Glutamatergic neuron (in vitro differentiated cells): ENCODE data around the gene DHX38. TPM values are rescaled to one million over a fixed set of nuclear protein-coding genes. Genes with fewer than 3 reads are reported as not detected.
A peak's percentile ranks its signal among the peaks of the same experiment; 100 is the strongest.

ENCODE experiments used
- DNase-seq: peaks from one replicate; pipeline ENCODE4 v3.0.0; 2022
- H3K27ac Mint-ChIP-seq: one replicate; pipeline ENCODE4 v1.8.0; 2020; ENCODE audit warnings: mild to moderate bottlenecking, mixed read lengths, inconsistent platforms; ENCODE audit not compliant: unreplicated experiment
- H3K27me3 Mint-ChIP-seq: one replicate; pipeline ENCODE4 v1.8.0; 2020; ENCODE audit warnings: mild to moderate bottlenecking, moderate library complexity, mixed read lengths, inconsistent platforms; ENCODE audit not compliant: unreplicated experiment
- H3K36me3 Mint-ChIP-seq: one replicate; pipeline ENCODE4 v1.8.0; 2020; ENCODE audit warnings: mild to moderate bottlenecking, mixed read lengths, inconsistent platforms; ENCODE audit not compliant: unreplicated experiment
- H3K4me1 Mint-ChIP-seq: one replicate; pipeline ENCODE4 v1.8.0; 2020; ENCODE audit warnings: mild to moderate bottlenecking, low read depth, mixed read lengths, inconsistent platforms; ENCODE audit not compliant: unreplicated experiment
- H3K4me3 Mint-ChIP-seq: one replicate; pipeline ENCODE4 v1.8.0; 2020; ENCODE audit warnings: mild to moderate bottlenecking, mixed read lengths, inconsistent platforms; ENCODE audit not compliant: unreplicated experiment
- H3K9me3 Mint-ChIP-seq: one replicate; pipeline ENCODE4 v1.8.0; 2020; ENCODE audit warnings: mild to moderate bottlenecking, moderate library complexity, mixed read lengths, inconsistent platforms; ENCODE audit not compliant: unreplicated experiment
- total RNA-seq: library from RNA; stranded (reverse); fragmentation: NEBNext Ultra II Directional; extraction: Animal tissue kit (Norgen Biotek cat#: 25700); gene quantifications from one replicate; pipeline ENCODE4 v1.2.1, GENCODE V29; 2021; ENCODE audit not compliant: unreplicated experiment
- TF ChIP-seq, protein P1 (sequence below): fragments of 200-600 bp; sonication (generic); IDR thresholded peaks from one replicate; pipeline ENCODE4 v1.5.0; 2021; ENCODE audit not compliant: partially characterized antibody, unreplicated experiment

DHX38 gene
- total RNA-seq, 1 donor from 2014 or later: 86.5 TPM

- no peak for DNase-seq
- TF ChIP-seq, protein P1, sequence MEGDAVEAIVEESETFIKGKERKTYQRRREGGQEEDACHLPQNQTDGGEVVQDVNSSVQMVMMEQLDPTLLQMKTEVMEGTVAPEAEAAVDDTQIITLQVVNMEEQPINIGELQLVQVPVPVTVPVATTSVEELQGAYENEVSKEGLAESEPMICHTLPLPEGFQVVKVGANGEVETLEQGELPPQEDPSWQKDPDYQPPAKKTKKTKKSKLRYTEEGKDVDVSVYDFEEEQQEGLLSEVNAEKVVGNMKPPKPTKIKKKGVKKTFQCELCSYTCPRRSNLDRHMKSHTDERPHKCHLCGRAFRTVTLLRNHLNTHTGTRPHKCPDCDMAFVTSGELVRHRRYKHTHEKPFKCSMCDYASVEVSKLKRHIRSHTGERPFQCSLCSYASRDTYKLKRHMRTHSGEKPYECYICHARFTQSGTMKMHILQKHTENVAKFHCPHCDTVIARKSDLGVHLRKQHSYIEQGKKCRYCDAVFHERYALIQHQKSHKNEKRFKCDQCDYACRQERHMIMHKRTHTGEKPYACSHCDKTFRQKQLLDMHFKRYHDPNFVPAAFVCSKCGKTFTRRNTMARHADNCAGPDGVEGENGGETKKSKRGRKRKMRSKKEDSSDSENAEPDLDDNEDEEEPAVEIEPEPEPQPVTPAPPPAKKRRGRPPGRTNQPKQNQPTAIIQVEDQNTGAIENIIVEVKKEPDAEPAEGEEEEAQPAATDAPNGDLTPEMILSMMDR: no peak
- Mint-ChIP-seq H3K9me3 (peaks cover 4% of the 10 kb centered on the region), H3K27me3 (no peaks in the 10 kb centered on the region), H3K4me3 (no peak overlapping the region), H3K27ac (peak overlapping the region; percentile 48), H3K4me1 (peaks cover 19% of the 10 kb centered on the region), H3K36me3 (peaks cover 15% of the 10 kb centered on the region)
Observed at GRCh38 chr16:72159801-72160200, 66.2 kb downstream of the DHX38 start.

GRCh38 chr16:72162105-72162692 lies 68.6 kb downstream of the DHX38 start:
- peaks cover 19% of the 10 kb centered on the region for H3K4me1 Mint-ChIP-seq
- TF ChIP-seq, protein P1: no peak
- peaks cover 12% of the 10 kb centered on the region for H3K36me3 Mint-ChIP-seq
- peaks cover 1% of the 10 kb centered on the region for H3K27me3 Mint-ChIP-seq
- peaks cover 6% of the 10 kb centered on the region for H3K9me3 Mint-ChIP-seq
- no peak overlapping the region for H3K27ac Mint-ChIP-seq
- H3K4me3 Mint-ChIP-seq: no peak overlapping the region
- no peak for DNase-seq

Other genes starting within 250 kb of the DHX38 start
- gene ATXN1L, start 247.9 kb upstream of the DHX38 start, total RNA-seq: 27.6 TPM
- 40.9 TPM for gene ZNF821, start 209.7 kb upstream of the DHX38 start, total RNA-seq
- gene IST1, start 198.3 kb upstream of the DHX38 start, total RNA-seq: 271 TPM
- gene PKD1L3, start 93.4 kb upstream of the DHX38 start, total RNA-seq: not detected
- 9.1 TPM for gene DHODH, start 85.1 kb upstream of the DHX38 start, total RNA-seq
- gene HP, start 39.3 kb upstream of the DHX38 start, total RNA-seq: not detected
- not detected for gene HPR, start 30.6 kb upstream of the DHX38 start, total RNA-seq
- gene TXNL4B, start 227 bp upstream of the DHX38 start, total RNA-seq: 7.1 TPM
- gene PMFBP1, start 78.3 kb downstream of the DHX38 start, total RNA-seq: 13.1 TPM